Activated CD8-positive, alpha-beta T cell treated with anti-CD3 and anti-CD28 coated beads for 36 hours (primary cell): Measurements from ENCODE around the gene BCL3. TPM values are rescaled to one million over a fixed set of nuclear protein-coding genes. Genes with fewer than 3 reads are reported as not detected.
"Not testable (repeated sequence)": the region's sequence is repeated elsewhere in the genome, so short reads cannot be mapped to it uniquely, and the experiment has no call there.

Experiments
- ATAC-seq: fragments of 200-7000 bp; cut with Tn5 transposase; one replicate; pipeline ENCODE4 v1.10.0; 2021; ENCODE audit warnings: mild to moderate bottlenecking, moderate library complexity
- CTCF ChIA-PET: fragments of 350-600 bp; sonication (Branson Sonifier 250); formaldehyde crosslinking; loops from one replicate; lab custom pipeline; 2021; ENCODE audit warnings: antibody characterized with exemption; lab: Charles Lee
- POLR2A ChIA-PET: fragments of 350-600 bp; sonication (Branson Sonifier 250); formaldehyde crosslinking; loops from one replicate; lab custom pipeline; 2021; ENCODE audit warnings: antibody characterized with exemption; lab: Charles Lee
- DNase-seq: peaks from one replicate; pipeline ENCODE4 v3.0.0-alpha.2; 2020
- H3K27ac Mint-ChIP-seq: one replicate; pipeline ENCODE4 v1.8.0; 2021; ENCODE audit warnings: mild to moderate bottlenecking, mixed read lengths
- H3K27me3 Mint-ChIP-seq: one replicate; pipeline ENCODE4 v1.8.0; 2021; ENCODE audit warnings: mixed read lengths
- H3K36me3 Mint-ChIP-seq: one replicate; pipeline ENCODE4 v1.8.0; 2021; ENCODE audit warnings: low read depth, mixed read lengths
- H3K4me1 Mint-ChIP-seq: one replicate; pipeline ENCODE4 v1.8.0; 2021; ENCODE audit warnings: low read depth, mixed read lengths
- H3K4me3 Mint-ChIP-seq: one replicate; pipeline ENCODE4 v1.8.0; 2021; ENCODE audit warnings: mild to moderate bottlenecking, moderate library complexity, mixed read lengths
- H3K9me3 Mint-ChIP-seq: one replicate; pipeline ENCODE4 v1.8.0; 2021; ENCODE audit warnings: mixed read lengths
- intact Hi-C: fragments of 100-400 bp; cut with micrococcal nuclease; formaldehyde crosslinking; loops from one replicate; pipeline ENCODE4 v1.10.0; 2022
- total RNA-seq, 2 experiments: library from RNA; stranded (reverse); gene quantifications; one replicate each; pipeline ENCODE4 v1.2.3, GENCODE V29; 2021
- TF ChIP-seq, protein P1 (sequence below): fragments of 200-600 bp; IDR thresholded peaks from one replicate; pipeline ENCODE4 v1.8.0; 2022; ENCODE audit warnings: antibody characterized with exemption, mild to moderate bottlenecking

Gene BCL3
- total RNA-seq, 2 experiments from 2014 or later: 22.8 to 27.7 TPM

DNA sequence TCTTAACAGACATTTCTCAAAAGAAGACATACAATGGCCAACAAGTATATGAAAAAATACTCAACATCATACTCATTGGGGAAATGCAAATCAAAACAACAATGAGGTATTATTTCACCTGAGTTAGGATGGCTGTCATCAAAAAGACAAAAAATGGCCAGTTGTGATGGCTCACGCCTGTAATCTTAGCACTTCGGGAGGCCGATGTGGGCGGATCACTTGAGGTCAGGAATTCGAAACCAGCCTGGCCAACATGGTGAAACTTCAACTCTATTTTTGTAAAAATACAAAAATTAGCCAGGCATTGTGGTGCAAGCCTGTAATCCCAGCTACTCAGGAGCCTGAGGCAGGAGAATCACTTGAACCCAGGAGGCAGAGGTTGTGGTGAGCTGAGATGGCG, 27.6 kb upstream of the BCL3 start:
- Mint-ChIP-seq H3K4me3 (no peak overlapping the region), H3K9me3 (peaks cover 1% of the 10 kb centered on the region), H3K27ac (no peak overlapping the region), H3K36me3 (no peaks in the 10 kb centered on the region), H3K27me3 (no peaks in the 10 kb centered on the region), H3K4me1 (peaks cover 36% of the 10 kb centered on the region)
- DNase-seq: peak; percentile 49
- POLR2A ChIA-PET: no interaction called here
- intact Hi-C loops: no loop called here
- no peak for ATAC-seq
- TF ChIP-seq, protein P1, sequence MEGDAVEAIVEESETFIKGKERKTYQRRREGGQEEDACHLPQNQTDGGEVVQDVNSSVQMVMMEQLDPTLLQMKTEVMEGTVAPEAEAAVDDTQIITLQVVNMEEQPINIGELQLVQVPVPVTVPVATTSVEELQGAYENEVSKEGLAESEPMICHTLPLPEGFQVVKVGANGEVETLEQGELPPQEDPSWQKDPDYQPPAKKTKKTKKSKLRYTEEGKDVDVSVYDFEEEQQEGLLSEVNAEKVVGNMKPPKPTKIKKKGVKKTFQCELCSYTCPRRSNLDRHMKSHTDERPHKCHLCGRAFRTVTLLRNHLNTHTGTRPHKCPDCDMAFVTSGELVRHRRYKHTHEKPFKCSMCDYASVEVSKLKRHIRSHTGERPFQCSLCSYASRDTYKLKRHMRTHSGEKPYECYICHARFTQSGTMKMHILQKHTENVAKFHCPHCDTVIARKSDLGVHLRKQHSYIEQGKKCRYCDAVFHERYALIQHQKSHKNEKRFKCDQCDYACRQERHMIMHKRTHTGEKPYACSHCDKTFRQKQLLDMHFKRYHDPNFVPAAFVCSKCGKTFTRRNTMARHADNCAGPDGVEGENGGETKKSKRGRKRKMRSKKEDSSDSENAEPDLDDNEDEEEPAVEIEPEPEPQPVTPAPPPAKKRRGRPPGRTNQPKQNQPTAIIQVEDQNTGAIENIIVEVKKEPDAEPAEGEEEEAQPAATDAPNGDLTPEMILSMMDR: no peak
- CTCF ChIA-PET: interaction anchor here (0.6 to 15.3 kb wide), 6 partner anchors 12 to 223 kb away, joined by 3 to 474 read pairs (median 3); partner anchors contain the start of genes BCL3 and NECTIN2

DNA sequence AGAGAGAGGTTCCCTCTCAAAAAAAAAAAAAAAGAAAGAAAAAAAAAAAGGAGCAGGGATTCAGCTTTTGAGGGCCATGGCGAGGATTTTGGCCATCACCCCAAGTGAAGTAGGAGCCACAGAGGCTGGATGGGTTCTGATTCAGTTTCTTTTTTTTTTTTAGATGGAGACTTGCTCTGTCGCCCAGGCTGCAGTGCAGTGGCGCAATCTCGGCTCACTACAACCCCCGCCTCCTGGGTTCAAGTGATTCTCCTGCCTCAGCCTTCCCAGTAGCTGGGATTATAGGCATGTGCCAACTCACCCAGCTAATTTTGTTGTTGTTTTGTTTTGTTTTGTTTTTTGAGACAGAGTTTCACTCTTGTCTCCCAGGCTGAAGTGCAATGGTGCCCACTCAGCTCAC, 27.1 kb upstream of the BCL3 start:
- H3K4me3 Mint-ChIP-seq, H3K36me3 Mint-ChIP-seq, POLR2A ChIA-PET, DNase-seq, H3K27ac Mint-ChIP-seq, ATAC-seq, H3K27me3 Mint-ChIP-seq, intact Hi-C loops, H3K9me3 Mint-ChIP-seq: not testable (repeated sequence)
- peaks cover 36% of the 10 kb centered on the region for H3K4me1 Mint-ChIP-seq
- CTCF ChIA-PET: interaction anchor here (1.3 to 15.3 kb wide), 6 partner anchors 12 to 124 kb away, joined by 3 to 474 read pairs (median 5); partner anchors contain the start of genes BCL3 and NECTIN2

DNA sequence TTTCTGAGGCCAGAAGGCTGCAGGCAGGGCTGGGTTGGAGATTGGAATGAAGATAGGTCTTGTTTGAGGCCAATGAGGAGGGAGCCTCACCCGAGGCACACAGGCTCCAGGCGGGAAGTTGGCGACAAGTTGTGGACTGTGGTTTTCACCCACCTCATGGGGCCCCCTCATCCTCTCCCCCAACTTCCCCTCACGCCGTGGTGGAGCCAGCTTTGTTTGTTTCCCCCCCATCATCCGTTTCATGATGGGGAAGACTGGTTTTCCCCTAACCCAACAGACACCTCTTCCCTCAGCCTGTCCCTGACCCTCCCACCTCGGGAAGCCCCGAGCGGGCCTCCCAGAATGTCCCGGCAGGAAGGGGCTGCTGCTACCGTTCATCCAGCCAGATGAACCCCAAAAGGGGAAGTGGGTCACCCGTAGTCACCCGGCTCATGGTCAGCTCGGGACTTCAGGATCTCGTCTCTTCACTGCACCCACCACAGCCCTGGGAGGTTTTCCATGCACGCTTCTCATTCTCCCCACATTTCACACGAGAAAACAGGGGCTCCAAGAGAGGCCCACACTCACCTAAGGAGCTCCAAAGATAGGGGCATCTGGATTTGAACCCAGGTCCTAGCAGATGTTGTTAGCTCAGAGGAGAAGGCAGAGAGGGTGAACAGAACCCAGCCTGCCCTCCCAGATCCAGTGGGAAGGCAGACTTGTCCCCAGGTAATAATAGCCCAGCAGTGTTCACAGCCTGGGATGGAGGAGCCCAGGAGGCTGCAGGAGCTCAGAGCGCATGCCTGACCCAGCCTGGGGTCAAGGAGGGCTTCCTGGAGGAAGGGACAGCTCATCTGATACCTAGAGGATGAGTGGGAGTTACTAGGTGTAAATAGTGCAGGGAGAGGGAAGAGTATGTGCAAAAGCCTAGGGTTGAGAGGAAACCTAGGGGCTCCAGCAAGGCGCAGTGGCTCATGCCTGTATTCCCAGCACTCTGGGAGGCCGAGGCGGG, 26.1 kb upstream of the BCL3 start:
- TF ChIP-seq, protein P1: no peak
- POLR2A ChIA-PET: interaction anchor here (0.6 kb wide), 2 partner anchors 27 to 148 kb away, joined by 3 to 4 read pairs; no protein-coding TSS in a partner anchor
- Mint-ChIP-seq H3K36me3 (no peaks in the 10 kb centered on the region), H3K9me3 (no peaks in the 10 kb centered on the region), H3K4me1 (peaks cover 36% of the 10 kb centered on the region), H3K27me3 (no peaks in the 10 kb centered on the region), H3K4me3 (no peak overlapping the region), H3K27ac (peak overlapping the region; percentile 13)
- peak; percentile 14 for ATAC-seq
- intact Hi-C loops: no loop called here
- DNase-seq: peak; percentile 56
- CTCF ChIA-PET: interaction anchor here (0.9 to 15.3 kb wide), 21 partner anchors 9 to 230 kb away, joined by 3 to 474 read pairs (median 7); partner anchors contain the start of genes BCL3 and NECTIN2

DNA sequence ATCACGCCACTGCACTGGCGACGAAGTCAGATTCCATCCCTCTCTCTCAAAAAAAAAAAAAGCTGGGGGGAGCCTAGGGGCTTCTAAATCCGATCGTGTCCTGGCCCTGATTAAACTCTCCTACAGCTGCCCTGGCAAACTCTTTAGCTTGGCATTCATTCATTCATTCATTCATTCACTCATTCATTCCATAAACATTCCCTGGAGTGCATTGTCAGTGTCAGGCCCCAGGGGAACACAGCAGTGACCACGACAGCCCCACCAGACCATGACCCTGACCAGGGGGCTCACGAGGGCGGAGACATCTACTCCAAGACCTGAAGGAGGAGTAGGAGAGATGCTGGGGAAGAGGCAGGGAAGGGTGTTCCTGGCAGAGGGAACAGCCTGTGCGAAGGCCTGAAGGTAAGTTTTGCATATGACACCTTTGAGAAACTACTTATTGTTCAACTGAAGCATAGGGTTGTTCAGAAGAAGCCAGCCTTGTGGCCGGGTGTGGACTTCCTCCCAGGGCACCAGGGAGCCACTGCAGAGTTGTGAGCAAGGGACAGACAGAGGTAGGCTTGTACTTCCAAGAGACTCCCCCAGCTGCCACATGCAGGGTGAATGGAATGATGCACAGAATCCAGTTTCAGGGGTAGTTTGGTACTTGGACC, 25.1 kb upstream of the BCL3 start:
- DNase-seq (no peak), ATAC-seq (peak; percentile 71)
- H3K4me3 Mint-ChIP-seq: no peak overlapping the region
- H3K36me3 Mint-ChIP-seq: no peaks in the 10 kb centered on the region
- CTCF ChIA-PET: interaction anchor here (0.6 to 15.3 kb wide), 45 partner anchors 10 to 229 kb away, joined by 3 to 474 read pairs (median 6); partner anchors contain the start of genes BCL3, CEACAM19, CEACAM20 and NECTIN2
- POLR2A ChIA-PET: interaction anchor here (0.6 to 2.7 kb wide), 8 partner anchors 18 to 149 kb away, joined by 3 to 12 read pairs (median 3); no protein-coding TSS in a partner anchor
- intact Hi-C loops: no loop called here
- no peak overlapping the region for H3K27ac Mint-ChIP-seq
- H3K9me3 Mint-ChIP-seq: no peaks in the 10 kb centered on the region
- TF ChIP-seq, protein P1: no peak
- no peaks in the 10 kb centered on the region for H3K27me3 Mint-ChIP-seq
- H3K4me1 Mint-ChIP-seq: peaks cover 44% of the 10 kb centered on the region

DNA sequence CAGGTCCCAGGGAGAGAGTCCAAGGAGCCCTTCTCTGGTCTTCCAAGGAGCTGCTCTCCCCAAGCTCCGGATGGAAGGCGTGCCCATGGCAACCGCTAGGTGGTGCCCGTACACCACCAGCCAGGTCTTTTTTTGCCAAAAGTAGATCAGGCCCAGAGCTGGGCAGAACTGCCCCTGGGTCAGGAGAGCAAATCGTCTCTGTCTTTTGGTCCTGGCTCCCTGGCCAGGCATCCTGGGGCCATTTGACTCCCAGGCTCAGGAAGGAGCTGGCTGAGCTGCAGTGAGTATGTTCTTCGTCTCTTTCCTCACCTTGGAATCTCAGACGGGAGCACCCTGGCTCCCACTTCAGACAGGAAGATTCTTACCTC, 24.6 kb upstream of the BCL3 start:
- no peaks in the 10 kb centered on the region for H3K27me3 Mint-ChIP-seq
- DNase-seq (peak; percentile 84), ATAC-seq (peak; percentile 92)
- no peaks in the 10 kb centered on the region for H3K36me3 Mint-ChIP-seq
- POLR2A ChIA-PET: interaction anchor here (0.6 to 2.7 kb wide), 7 partner anchors 19 to 51 kb away, joined by 3 to 12 read pairs (median 3); no protein-coding TSS in a partner anchor
- CTCF ChIA-PET: interaction anchor here (0.6 to 15.3 kb wide), 47 partner anchors 9 to 228 kb away, joined by 3 to 474 read pairs (median 5); partner anchors contain the start of genes BCL3, CEACAM19, CEACAM20 and NECTIN2
- TF ChIP-seq, protein P1: peak; percentile 95
- no peak overlapping the region for H3K4me3 Mint-ChIP-seq
- no peaks in the 10 kb centered on the region for H3K9me3 Mint-ChIP-seq
- H3K27ac Mint-ChIP-seq: no peak overlapping the region
- H3K4me1 Mint-ChIP-seq: peaks cover 44% of the 10 kb centered on the region
- intact Hi-C loops: loop anchor here (1.0 kb wide), 1 partner anchor 47 kb away; no protein-coding TSS in a partner anchor
